ENCODE results near the gene PHF10.

DNA sequence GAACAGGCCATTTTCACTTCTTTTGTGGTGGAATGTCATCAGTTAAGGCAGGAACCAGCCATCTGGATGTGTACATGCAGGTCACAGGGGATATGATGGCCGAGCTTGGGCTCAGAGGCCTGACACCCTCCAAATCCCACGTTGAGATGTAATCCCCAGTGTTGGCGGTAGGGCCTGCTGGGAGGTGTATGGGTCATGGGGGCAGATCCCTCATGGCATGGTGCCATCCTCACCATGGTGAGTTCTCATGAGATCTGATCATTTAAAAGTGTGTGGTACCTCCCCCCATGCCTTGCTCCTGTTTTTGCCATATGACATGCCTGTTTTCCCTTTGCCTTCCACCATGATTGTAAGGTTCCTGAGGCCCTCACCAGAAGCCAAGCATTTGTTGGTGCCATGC lies 49.3 kb downstream of the PHF10 start:
- TF ChIP-seq, protein P1, sequence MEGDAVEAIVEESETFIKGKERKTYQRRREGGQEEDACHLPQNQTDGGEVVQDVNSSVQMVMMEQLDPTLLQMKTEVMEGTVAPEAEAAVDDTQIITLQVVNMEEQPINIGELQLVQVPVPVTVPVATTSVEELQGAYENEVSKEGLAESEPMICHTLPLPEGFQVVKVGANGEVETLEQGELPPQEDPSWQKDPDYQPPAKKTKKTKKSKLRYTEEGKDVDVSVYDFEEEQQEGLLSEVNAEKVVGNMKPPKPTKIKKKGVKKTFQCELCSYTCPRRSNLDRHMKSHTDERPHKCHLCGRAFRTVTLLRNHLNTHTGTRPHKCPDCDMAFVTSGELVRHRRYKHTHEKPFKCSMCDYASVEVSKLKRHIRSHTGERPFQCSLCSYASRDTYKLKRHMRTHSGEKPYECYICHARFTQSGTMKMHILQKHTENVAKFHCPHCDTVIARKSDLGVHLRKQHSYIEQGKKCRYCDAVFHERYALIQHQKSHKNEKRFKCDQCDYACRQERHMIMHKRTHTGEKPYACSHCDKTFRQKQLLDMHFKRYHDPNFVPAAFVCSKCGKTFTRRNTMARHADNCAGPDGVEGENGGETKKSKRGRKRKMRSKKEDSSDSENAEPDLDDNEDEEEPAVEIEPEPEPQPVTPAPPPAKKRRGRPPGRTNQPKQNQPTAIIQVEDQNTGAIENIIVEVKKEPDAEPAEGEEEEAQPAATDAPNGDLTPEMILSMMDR (IDR thresholded peaks at IDR 0.05; ENCODE audit: borderline replicate concordance, extremely low read depth, low read length, poor library complexity, severe bottlenecking), result no peak
- TF ChIP-seq EZH2 (IDR thresholded peaks at IDR 0.05; ENCODE audit: borderline replicate concordance, low read depth, low read length, severe bottlenecking), result no peak
